GM21825 (cell line): ENCODE results near the gene LAMA3.

ENCODE experiments used
- ATAC-seq: cut with Tn5 transposase; IDR thresholded peaks from one replicate; pipeline ENCODE4 v1.9.1; 2021; ENCODE audit warnings: mild to moderate bottlenecking, moderate library complexity; ENCODE audit not compliant: unreplicated experiment

Gene LAMA3

DNA sequence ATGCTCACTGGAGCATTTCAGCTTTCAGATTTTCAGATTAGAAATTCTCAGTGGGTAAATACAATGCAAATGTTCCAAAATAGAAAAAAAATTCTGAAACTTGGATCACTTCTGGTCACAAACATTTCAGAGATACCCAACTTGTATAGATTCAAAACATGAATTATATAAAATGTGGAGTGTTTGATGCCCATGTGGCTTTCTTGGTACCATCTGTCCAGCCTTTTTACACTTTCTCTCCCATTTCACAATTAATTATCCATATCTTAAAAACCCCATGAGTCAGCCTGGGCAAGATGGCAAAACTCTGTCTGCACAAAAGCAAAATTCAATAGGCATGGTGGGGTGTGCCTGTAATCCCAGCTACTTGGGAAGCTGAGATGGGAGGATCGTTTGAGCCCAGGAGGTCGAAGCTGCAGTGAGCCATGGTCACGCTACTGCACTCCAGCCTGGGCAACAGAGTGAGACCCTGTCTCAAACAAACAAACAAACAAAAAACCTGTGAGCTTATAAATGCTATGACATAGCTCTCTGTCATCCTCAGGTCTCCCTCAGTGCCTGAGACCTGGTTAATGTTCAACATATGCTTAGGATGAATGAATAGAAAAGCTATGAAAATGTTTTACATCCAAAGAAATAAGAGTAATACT is 179.0 kb downstream of the LAMA3 start:
- ATAC-seq: no peak

DNA sequence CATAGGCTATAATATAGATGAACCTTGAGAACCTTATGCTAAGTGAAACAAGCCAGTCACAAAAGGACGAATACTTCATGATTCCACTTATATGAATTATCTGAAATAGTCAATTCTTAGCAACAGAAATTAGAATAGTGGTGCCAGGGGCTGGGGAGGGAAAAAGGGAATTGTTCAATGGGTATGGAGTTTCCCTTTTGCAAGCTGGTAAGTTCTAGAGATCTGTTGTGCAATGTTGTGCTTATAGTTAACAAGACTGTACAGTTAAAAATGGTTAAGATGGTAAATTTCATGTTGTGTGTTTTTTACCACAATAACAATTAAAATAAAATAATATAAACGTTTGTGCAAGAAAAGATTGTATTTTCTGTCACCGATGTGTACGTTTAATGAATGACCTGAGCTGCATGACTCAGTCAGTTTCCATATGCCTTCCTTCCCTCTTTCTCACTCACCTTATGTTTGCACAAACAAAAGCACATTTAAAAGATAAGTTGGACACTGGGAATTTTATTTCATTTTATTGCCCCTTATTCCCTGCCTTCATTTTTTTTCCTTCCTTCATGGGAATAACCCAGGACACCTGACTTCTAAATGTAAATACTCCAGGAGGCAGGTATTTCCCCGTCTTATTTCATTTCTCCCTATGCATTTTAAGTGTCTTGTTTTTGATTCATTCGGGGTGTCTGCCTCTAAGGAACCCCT is 181.6 kb downstream of the LAMA3 start:
- no peak for ATAC-seq

DNA sequence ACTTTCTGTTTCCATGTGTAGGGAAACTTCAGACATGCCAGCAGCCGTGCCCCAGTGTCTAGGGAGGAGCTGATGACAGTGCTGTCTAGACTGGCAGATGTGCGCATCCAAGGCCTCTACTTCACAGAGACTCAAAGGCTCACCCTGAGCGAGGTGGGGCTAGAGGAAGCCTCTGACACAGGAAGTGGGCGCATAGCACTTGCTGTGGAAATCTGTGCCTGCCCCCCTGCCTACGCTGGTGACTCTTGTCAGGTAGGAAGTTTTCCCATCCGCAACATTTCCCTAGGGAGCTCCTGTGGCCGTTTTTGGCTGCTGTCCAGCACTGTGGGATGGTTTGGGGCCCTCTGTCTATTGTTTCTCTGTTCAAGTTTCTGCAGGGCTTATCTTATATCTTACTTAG is 182.2 kb downstream of the LAMA3 start:
- peak; percentile 83 for ATAC-seq

DNA sequence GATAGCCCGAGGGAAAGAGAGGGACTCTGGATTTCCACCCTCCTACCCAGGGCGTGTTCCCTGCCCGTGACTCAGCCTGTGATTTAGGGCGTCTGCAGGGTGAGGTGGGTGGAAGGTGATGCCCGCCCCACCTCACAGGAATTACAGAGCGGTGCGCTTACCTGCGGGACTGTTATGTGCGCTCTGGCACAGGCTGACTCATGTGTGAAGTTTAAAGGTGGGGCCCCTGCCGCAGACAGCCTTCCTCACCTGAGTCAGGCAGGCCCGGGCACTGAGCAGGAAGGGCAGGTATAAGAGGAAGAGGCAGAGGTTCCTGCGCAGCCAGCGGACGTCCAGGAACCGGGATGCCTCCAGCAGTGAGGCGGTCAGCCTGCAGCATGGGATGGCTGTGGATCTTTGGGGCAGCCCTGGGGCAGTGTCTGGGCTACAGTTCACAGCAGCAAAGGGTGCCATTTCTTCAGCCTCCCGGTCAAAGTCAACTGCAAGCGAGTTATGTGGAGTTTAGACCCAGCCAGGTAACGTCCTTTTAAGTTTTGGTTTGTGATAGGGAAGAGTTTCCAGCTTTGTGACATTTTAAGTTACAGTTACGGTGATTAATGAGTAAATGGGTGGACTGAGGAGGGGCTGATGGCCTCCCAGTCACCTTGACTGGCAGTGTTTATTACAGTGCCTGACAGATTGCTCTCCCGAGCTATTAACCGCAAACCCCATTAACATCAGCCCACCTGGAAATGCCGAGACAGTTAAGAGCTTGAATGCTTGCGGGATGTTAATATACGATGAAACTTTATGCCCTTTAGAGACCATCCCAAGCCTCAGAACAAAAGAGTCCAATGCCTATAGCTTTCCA is 183.7 kb downstream of the LAMA3 start:
- no peak for ATAC-seq

DNA sequence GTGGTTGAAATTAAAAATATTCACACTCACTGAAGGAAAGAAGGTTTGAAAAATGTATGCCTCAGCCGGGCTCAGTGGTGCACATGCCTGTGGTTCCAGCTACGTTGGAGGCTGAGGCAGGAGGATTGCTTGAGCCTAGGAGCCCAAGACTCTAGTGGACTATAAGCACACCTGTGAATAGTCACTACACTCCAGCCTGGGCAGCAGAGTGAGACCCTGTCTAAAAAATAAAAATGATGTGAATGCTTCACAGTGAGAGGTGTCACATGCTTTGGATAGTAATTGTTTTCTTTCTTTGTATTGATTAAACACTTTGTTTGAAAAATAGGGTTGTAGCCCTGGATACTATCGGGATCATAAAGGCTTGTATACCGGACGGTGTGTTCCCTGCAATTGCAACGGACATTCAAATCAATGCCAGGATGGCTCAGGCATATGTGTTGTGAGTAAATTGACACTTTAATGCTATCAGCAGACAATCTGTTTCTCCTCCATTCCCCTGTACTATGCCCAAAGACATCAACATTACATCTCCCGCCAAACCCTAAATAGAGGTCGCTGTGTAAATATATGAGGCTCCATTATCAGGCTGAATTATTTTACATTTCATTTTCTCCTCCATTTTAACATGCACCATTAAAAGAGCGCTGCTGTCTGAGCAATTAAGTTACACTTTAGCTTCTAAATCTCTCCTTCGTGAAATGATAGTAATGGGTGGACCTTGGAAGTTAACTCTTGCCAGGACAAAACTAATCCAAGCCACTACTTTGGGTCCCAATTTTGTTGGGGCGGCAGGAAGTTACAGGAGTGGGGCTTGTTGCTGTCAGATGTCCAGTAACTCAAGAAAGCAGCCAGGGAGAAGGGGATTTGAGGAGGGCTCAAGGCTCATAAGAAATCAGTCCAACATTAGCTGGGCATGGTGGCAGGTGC is 187.0 kb downstream of the LAMA3 start:
- ATAC-seq: no peak

DNA sequence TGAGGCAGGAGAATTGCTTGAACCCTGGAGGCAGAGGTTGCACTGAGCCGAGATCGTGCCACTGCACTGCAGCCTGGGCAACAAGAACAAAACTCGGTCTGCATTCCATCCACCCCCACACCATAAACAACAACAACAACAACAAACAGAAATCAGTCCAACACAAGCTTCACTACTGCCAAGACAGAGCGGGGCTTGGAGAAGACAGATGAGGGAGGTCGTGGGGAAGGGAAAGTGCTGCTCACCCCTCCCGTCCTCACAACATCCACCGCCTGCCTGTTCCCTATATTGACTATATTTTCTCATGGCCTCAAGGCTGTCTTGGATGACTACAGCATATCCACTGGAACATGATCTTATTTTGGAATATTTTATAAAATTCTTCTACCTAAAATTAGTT is 187.7 kb downstream of the LAMA3 start:
- ATAC-seq: no peak

DNA sequence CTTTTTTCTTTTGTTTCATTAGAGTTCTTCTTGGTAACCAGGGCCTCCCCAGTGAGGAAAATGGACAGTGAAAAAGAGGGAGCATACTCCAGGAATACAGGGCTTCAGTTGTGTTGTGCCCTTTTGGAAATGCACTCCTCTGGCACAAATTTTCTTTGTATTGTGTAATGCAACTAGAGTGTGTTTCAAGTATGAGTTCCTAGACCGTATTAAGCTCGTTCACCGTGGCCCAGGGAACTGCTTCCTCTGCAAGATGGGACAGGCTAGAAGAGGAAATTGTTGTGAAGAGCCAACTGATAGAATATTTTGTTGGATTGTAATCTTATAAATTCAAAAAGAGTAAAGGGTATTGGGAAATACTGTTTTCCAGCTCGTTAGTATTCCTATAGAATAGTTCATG is 188.1 kb downstream of the LAMA3 start:
- no peak for ATAC-seq

DNA sequence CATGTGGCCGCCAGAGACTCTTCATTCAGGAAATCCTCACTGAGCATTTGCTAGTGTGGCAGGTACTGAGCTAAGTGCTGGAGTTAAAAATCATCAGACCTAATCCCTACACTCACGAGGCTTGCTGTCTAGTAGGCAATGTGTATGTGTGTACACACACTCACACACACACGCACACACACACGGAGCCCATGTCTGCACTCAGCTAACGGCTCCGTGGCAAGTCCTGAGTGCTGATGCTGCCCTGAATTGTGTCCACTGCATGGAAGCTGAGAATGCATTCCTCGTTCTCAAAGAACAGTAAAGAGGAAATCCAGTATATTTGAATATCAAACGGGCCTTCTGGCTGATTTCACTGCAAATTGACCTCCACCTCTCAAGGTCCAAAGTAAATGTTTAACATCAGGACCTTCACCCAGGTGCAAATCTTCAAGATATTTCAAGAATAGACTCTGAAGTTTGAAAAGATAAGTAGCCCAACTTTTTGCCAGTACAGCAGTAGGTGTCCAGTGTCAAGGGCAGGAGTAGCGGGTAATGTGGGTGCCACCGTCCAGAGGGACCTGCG is 189.2 kb downstream of the LAMA3 start:
- no peak for ATAC-seq

DNA sequence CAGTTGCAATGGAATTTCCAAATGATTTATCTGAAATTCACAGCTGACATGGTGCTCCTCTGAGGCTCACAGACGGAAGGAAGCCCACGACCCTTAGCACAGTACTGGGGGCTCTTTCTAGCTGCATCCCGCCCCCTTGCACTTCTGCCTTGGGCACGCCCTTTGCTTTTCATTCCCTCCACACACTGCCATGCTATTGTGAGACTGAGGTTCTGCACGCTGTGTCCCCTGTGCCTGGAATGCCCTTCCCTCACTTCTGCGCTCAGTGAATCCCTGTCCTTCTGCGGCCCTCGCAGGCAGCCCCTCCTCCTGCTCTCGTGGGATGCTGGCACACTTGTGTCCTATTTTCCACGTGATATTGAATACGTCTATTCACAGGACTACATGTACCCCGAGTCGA is 189.9 kb downstream of the LAMA3 start:
- no peak for ATAC-seq

DNA sequence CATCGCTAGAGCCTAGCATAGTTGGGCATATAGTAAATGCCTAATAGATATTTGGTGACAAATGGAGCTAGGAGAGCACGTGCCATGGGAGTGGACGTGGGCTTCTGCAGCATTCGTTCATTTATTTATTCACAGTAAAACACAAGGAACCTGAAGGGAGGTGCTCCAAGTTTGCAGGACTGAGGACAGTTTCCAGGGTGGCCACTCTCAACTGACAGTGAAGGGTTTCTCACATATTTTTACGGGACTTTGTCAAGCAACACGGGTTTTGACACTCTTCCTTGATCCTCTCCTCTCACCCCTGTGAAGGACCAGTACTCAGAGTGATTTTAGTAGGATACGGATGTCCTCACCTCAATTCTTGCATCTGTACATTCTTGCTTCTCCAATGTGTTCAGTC is 190.3 kb downstream of the LAMA3 start:
- ATAC-seq: no peak

DNA sequence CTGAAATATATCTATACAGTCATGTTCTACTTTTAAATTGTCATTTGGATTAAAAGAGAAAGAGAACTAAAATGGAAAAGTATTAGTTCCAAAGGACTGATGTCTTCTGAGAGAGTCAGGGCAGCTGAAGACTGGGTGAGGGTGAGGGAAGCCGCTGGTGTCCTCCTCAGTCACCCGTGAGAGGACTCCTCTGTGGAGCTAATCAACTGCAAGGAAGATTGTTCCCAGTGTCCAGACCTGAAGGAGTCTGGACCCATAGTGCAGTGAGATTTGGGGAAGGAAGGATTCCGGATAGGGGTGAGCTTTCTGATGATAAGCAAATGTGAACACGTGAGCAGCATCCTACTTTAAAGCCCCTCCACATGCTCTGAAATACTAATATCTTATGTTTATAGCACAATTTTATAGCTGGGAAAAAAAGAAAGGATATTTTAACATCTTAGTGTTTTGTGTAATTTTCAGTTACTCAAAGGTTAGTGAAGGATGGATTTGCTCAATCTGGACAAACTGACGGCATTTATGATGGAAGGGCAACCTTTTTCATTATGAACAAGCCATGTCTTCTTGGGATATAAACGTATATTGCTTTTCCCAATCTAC is 190.8 kb downstream of the LAMA3 start:
- ATAC-seq: no peak

DNA sequence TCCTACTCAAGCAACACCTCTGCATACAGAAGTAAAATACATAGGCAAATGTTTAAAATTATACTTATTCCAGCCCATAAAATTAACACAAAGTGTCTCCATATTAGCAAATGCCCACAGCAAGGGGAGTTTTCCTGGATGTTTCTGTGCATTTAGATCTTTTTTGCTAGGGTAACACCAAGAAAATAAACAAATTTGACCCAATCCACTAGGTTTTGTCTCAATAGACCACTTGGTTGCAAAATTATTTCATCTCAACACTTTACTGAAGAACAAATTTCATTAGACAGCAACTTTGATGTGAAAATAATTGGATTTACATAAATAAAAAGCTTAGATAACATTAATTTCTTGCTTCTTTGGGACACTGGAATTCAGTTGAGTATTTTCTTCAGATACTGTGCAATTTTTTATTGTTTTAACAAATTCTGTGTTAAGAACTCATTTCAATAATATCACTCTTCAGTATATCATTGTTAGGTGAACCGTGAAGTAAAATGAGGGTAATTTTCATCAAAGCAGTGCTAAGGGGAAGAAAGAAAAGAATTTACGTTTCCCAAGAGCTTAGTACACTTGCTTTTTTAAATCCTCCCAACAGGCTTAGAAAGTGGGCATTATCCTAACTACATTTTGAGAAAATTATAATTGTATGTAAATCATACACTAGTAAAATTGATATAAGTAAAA is 191.8 kb downstream of the LAMA3 start:
- ATAC-seq: no peak

DNA sequence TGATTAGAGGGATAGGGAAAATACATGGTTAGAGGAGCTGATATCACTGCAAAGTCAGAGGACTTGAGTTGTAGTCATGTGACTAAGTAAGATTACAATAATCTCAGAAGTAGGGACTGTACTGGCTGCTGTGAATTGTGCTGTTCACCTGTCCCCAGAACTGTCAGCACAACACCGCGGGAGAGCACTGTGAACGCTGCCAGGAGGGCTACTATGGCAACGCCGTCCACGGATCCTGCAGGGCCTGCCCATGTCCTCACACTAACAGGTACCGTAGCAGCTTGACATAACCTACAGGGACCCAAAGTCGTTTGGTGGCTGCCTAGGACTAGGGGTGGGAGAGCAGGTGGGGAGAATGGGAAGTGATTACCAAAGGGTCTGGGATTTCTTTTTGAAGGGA is 192.5 kb downstream of the LAMA3 start:
- ATAC-seq: no peak

DNA sequence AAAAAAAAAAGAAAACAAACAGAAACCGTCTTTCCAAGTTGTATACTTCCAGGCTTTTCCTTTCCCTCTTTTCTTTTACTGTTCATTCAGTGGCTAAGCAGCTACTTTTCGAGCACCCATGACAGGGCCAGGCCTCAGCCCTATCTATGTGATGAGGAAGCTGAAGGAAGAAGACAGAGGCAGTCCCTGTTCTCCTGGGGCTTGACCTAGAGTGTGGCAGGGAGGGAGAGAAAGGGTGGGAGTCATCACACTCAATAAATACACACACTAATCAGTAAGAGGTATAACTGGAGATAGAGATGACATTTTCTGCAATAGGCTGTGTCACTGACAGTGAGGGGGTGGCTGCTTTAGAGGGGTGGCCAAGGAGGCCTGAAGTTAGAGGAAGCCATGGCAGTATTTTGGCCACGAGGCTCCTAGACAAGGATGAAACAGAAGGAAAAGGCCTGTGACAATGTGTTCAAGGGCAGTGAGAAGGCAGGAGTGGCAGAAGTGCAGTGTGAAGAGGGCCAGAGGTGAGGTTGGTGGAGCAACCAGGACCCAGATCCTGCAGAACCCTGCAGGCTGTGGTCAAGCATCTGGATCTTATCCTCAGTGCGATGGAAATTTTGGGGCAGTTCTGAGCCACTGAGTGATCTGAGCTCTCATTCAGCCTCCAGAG is 193.5 kb downstream of the LAMA3 start:
- no peak for ATAC-seq

DNA sequence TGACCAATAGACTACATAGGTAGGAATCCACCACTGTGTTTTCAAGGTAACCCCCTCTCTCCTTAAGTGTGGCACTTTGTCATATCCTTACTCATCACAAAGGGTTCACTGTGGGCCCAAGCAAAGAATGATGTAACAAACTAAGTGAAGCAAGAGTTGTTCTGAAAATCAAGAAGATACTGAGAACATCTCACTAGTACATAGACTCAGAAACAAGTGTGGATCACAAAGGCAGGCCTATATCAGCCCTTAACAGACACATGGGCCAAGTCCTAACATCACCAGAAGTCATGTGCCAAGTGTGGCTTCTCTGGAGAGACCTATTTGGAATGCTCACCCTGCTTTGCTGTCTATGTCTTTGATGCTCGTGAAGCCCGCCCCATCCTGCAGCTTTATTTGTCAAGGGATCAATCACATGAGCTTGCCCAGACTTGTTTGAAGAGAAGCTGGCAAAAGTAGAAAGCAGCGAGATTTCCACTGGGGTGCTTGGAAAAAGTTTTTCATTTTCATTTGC is 194.1 kb downstream of the LAMA3 start:
- no peak for ATAC-seq

DNA sequence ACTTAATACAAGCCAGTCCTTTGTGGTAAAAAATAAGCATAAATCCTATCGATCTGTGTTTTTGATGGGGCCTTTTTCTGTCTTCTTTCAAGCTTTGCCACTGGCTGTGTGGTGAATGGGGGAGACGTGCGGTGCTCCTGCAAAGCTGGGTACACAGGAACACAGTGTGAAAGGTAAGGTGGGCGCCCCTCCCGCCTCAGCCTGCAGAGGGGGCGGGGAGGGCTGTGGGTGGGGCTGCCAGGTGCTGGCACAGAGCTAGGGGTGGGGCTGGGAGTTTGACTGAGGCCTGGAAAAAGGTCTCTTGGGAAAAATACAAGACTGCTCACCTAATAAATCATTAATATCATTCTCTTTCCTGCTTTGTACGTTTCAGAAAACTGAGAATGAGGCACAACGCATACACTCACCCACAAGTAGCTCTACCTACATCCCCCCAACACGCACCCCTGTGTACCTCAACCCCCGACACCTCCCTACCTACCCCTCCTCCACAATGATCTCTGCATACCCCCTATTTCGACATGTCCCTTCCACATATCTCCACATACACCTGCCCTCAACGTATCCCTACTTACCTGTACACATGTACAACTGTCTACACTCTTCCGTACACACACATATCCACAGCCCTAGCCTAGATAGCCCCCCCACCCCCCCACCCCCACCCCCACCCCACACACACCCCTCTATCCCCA is 195.6 kb downstream of the LAMA3 start:
- ATAC-seq: no peak

DNA sequence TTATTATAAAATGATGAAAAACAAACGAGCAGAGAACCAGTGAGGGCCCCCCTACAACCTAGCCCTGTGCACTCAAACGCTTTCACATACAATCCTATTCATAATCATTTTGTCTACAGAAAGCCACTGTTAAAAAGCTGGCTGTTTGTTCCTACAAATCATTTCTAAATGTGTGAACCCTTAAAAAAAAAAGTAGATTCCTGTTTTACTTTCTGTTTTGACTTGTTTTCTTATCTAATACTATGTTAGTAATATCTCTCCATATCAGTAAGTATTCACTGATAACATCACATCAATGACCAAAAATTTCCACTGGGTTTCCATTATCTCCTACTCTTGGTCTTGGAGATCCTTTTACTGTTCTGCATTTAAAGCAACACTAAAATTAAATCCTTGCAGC is 196.5 kb downstream of the LAMA3 start:
- ATAC-seq: no peak

DNA sequence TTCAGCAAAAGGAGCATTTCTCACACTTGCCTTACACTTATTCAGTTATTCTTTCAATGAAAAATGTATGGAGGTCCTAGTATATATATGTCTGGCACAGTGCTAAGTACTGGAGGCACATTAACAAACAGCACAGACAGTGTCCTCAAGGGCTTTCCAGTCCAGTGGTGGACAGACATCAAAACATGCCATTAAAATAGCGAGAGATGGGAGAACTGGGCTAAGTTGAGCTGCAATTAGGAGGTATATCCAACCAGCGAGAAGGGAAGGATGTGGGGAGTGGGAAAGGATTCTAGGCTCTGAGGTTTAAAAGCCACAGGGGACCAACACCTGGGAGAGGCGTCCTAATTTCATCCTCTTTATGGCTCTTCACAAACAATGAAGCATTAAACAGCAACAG is 197.8 kb downstream of the LAMA3 start:
- ATAC-seq: no peak
